Tibial nerve (tissue), 4 donors: ENCODE results near the gene BACH2. TPM values are rescaled to one million over a fixed set of nuclear protein-coding genes. Genes with fewer than 3 reads are reported as not detected.
A peak's percentile ranks its signal among the peaks of the same experiment; 100 is the strongest.
"Not testable (repeated sequence)": the region's sequence is repeated elsewhere in the genome, so short reads cannot be mapped to it uniquely, and the experiment has no call there.

Experiments
- DNase-seq, 2 donors: peaks; one replicate each; pipeline ENCODE4 v3.0.0-alpha.2; 2019; ENCODE audit warnings: low spot score in 2 of 2
- H3K27ac ChIP-seq, 4 donors: fragments of 200-600 bp; sonication (generic) in 3 of 4; one replicate each; pipeline ENCODE4 v1.5.1; 2017 to 2019; ENCODE audit warnings: mild to moderate bottlenecking in 1 of 4
- H3K27me3 ChIP-seq, 2 donors: fragments of 200-600 bp; sonication (generic) in 1 of 2; one replicate each; pipeline versions ENCODE4 v1.5.1 to v1.6.0; 2017 to 2019
- H3K36me3 ChIP-seq, 3 donors: fragments of 200-600 bp; sonication (generic); one replicate each; pipeline ENCODE4 v1.5.1; 2018 to 2019
- H3K4me1 ChIP-seq, 4 donors: fragments of 200-600 bp; sonication (generic) in 3 of 4; one replicate each; pipeline ENCODE4 v1.5.1; 2017 to 2019
- H3K4me3 ChIP-seq, 4 donors: fragments of 200-600 bp; sonication (generic) in 3 of 4; one replicate each; pipeline ENCODE4 v1.5.1; 2017 to 2019; ENCODE audit warnings: mild to moderate bottlenecking in 1 of 4, moderate library complexity in 1 of 4
- H3K9me3 ChIP-seq, 4 donors: fragments of 200-600 bp; sonication (generic) in 3 of 4; one replicate each; pipeline ENCODE4 v1.5.1; 2017 to 2019
- CTCF ChIP-seq, 5 experiments: fragments of 200-600 bp in 3 of 5; fragments of 450-650 bp in 2 of 5; sonication (generic) in 3 of 5; IDR thresholded peaks; one replicate each; pipeline ENCODE4 v1.5.1; 2016 to 2019; ENCODE audit warnings: antibody characterized with exemption in 5 of 5, mild to moderate bottlenecking in 3 of 5, moderate library complexity in 2 of 5
- EP300 ChIP-seq, 2 donors: sonication (generic); formaldehyde crosslinking; IDR thresholded peaks; one replicate each; pipeline ENCODE4 v1.6.1; 2017; ENCODE audit warnings: antibody characterized with exemption in 2 of 2, mild to moderate bottlenecking in 1 of 2
- POLR2A ChIP-seq, 2 donors: fragments of 450-650 bp; IDR thresholded peaks; one replicate each; pipeline ENCODE4 v1.6.1; 2017; ENCODE audit warnings: antibody characterized with exemption in 2 of 2, mild to moderate bottlenecking in 2 of 2, moderate library complexity in 2 of 2
- WGBS, 2 donors: methylation state at CpG; one replicate each; pipeline ENCODE4 v1.1.5; 2018; 5-methylcytosine and 5-hydroxymethylcytosine counted together
- total RNA-seq, 4 donors: library from RNA; depleted of rRNA; stranded (reverse); fragments of >200 nt; gene quantifications; one replicate each; pipeline ENCODE4 v1.1.0, GENCODE V29; 2016

BACH2 gene
- total RNA-seq, 4 donors from 2014 or later = 4.4 to 11.1 (median 8.4) TPM

- Histone ChIP-seq H3K4me3 (no peak overlapping the region), H3K36me3 (no peaks in the 10 kb centered on the region), H3K4me1 (peaks cover 0 to 26% (median 11%) of the 10 kb centered on the region in 4 donors), H3K9me3 (no peaks in the 10 kb centered on the region), H3K27ac (peak overlapping the region in 3 of 4 donors; percentile 4 to 79 (median 75)), H3K27me3 (no peaks in the 10 kb centered on the region)
- peak in 1 of 2 donors; percentile 28 for DNase-seq
- 53% methylated on average over 7 of the region's 7 CpGs for WGBS, 2 donors
- TF ChIP-seq CTCF (IDR thresholded peaks at IDR 0.05) (no peak), EP300 (IDR thresholded peaks at IDR 0.05) (peak in 1 of 2 donors; percentile 55)
These were observed 164.8 kb downstream of the BACH2 start for GRCh38 chr6:90131614-90132423.

- WGBS, 2 donors = 21 to 31% methylated on average over 1 of the region's 1 CpG
- no peak overlapping the region for H3K4me3 ChIP-seq
These were observed 165.5 kb downstream of the BACH2 start for GRCh38 chr6:90131125-90131524.

GRCh38 chr6:90128687-90129086, 168.0 kb downstream of the BACH2 start:
- DNase-seq, H3K36me3 ChIP-seq, H3K4me3 ChIP-seq, H3K27ac ChIP-seq, H3K9me3 ChIP-seq, H3K27me3 ChIP-seq: not testable (repeated sequence)
- WGBS, 2 donors = 63 to 95% methylated on average over 2 of the region's 2 CpGs
- peaks cover 0 to 24% (median 9%) of the 10 kb centered on the region in 4 donors for H3K4me1 ChIP-seq

More at GRCh38 chr6:90131125-90131524, 165.5 kb downstream of the BACH2 start:
- Histone ChIP-seq H3K27me3 (no peaks in the 10 kb centered on the region), H3K9me3 (no peaks in the 10 kb centered on the region), H3K4me1 (peaks cover 0 to 26% (median 9%) of the 10 kb centered on the region in 4 donors), H3K27ac (peak overlapping the region in 3 of 4 donors; percentile 4 to 79 (median 75)), H3K36me3 (no peaks in the 10 kb centered on the region)
- TF ChIP-seq EP300 (IDR thresholded peaks at IDR 0.05) (no peak), CTCF (IDR thresholded peaks at IDR 0.05) (no peak), POLR2A (IDR thresholded peaks at IDR 0.05) (no peak)
- DNase-seq = no peak

- Histone ChIP-seq H3K4me1 (peaks cover 0 to 21% (median 9%) of the 10 kb centered on the region in 4 donors), H3K27me3 (no peaks in the 10 kb centered on the region), H3K4me3 (no peak overlapping the region), H3K9me3 (no peaks in the 10 kb centered on the region), H3K27ac (no peak overlapping the region), H3K36me3 (no peaks in the 10 kb centered on the region)
- TF ChIP-seq POLR2A (IDR thresholded peaks at IDR 0.05) (no peak), EP300 (IDR thresholded peaks at IDR 0.05) (no peak), CTCF (IDR thresholded peaks at IDR 0.05) (no peak)
- no peak for DNase-seq
- WGBS, 2 donors = 86 to 91% methylated on average over 7 of the region's 7 CpGs
These were observed 169.0 kb downstream of the BACH2 start for GRCh38 chr6:90127595-90127994.

- TF ChIP-seq EP300 (IDR thresholded peaks at IDR 0.05) (no peak), CTCF (IDR thresholded peaks at IDR 0.05) (no peak), POLR2A (IDR thresholded peaks at IDR 0.05) (no peak)
- Histone ChIP-seq H3K4me3 (no peak overlapping the region), H3K9me3 (no peaks in the 10 kb centered on the region), H3K27me3 (no peaks in the 10 kb centered on the region), H3K27ac (no peak overlapping the region), H3K36me3 (no peaks in the 10 kb centered on the region), H3K4me1 (peaks cover 0 to 14% (median 8%) of the 10 kb centered on the region in 4 donors)
- 59 to 63% methylated on average over 4 of the region's 4 CpGs for WGBS, 2 donors
- DNase-seq = no peak
These were observed 169.8 kb downstream of the BACH2 start for GRCh38 chr6:90126839-90127238.
